GM12878 (cell line): ENCODE results near the gene ST13.

Experiments
- ASH2L ChIP-seq: fragments of 300-600, 200-600 bp; sonication (generic); IDR thresholded peaks from 2 replicates; pipeline ENCODE4 v1.6.1; 2017; ENCODE audit warnings: low read depth, mild to moderate bottlenecking, borderline replicate concordance
- CEBPB ChIP-seq, 2 experiments: fragments of 150-350 bp in 1 of 2; IDR thresholded peaks; 2 replicates each; pipeline ENCODE4 v1.6.1; 2012 to 2014; ENCODE audit warnings: low read depth in 2 of 2, low read length in 2 of 2, borderline replicate concordance in 1 of 2, inconsistent platforms in 1 of 2
- CUX1 ChIP-seq: IDR thresholded peaks from 2 replicates; pipeline ENCODE4 v1.6.1; 2012; ENCODE audit warnings: improper control_type of control experiment, low read depth, low read length; ENCODE audit not compliant: insufficient replicate concordance
- NFIC ChIP-seq: IDR thresholded peaks from 2 replicates; pipeline ENCODE4 v1.6.1; 2012; ENCODE audit warnings: low read depth, mild to moderate bottlenecking, inconsistent platforms, low read length, moderate library complexity
- TCF12 ChIP-seq: IDR thresholded peaks from 2 replicates; pipeline ENCODE4 v1.6.1; 2011; ENCODE audit warnings: low read depth, mild to moderate bottlenecking, low read length
- USF2 ChIP-seq: IDR thresholded peaks from 2 replicates; pipeline ENCODE4 v1.6.1; 2011; ENCODE audit warnings: low read depth, low read length, improper control_type of control experiment, borderline replicate concordance

- TF ChIP-seq CEBPB (IDR thresholded peaks at IDR 0.05; ENCODE audit: borderline replicate concordance in 1 of 2, low read depth in 2 of 2, low read length in 2 of 2) (no peak), NFIC (no peak), USF2 (no peak), ASH2L (no peak), CUX1 (no peak), TCF12 (no peak)
These were observed 48.2 kb downstream of the ST13 start for GRCh38 chr22:40808018-40808841.
